ENCODE results near the gene HOPX.
"Not testable (repeated sequence)": the region's sequence is repeated elsewhere in the genome, so short reads cannot be mapped to it uniquely, and the experiment has no call there.

The HOPX gene

DNA sequence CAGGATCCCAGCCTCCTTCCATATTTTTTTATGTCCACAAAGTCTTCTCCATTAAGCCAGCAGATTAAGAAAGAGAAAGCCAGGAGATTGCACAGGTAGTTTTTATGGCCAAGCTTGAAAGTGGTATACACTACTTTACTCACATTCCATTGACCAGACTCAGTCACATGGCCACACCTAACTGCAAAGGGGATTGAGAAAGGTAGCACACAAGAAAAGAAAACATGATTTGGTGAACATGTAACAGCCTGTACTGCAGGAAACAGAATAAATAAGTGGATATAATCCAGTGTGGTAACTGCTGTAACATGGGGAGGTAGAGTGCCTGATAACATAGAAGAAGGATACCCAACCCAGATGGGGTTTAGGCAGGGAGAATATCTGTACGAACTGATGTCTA lies 43.9 kb downstream of the HOPX start:
- TF ChIP-seq MYC (IDR thresholded peaks at IDR 0.05; ENCODE audit: low read depth, low read length): no peak
- TF ChIP-seq POLR2A (IDR thresholded peaks at IDR 0.05; ENCODE audit: extremely low read depth, insufficient read length): no peak
- TF ChIP-seq, protein P1, sequence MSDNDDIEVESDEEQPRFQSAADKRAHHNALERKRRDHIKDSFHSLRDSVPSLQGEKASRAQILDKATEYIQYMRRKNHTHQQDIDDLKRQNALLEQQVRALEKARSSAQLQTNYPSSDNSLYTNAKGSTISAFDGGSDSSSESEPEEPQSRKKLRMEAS (IDR thresholded peaks at IDR 0.05; ENCODE audit: low read depth, low read length): no peak
- TF ChIP-seq, protein P2, sequence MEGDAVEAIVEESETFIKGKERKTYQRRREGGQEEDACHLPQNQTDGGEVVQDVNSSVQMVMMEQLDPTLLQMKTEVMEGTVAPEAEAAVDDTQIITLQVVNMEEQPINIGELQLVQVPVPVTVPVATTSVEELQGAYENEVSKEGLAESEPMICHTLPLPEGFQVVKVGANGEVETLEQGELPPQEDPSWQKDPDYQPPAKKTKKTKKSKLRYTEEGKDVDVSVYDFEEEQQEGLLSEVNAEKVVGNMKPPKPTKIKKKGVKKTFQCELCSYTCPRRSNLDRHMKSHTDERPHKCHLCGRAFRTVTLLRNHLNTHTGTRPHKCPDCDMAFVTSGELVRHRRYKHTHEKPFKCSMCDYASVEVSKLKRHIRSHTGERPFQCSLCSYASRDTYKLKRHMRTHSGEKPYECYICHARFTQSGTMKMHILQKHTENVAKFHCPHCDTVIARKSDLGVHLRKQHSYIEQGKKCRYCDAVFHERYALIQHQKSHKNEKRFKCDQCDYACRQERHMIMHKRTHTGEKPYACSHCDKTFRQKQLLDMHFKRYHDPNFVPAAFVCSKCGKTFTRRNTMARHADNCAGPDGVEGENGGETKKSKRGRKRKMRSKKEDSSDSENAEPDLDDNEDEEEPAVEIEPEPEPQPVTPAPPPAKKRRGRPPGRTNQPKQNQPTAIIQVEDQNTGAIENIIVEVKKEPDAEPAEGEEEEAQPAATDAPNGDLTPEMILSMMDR (IDR thresholded peaks at IDR 0.05; ENCODE audit: low read depth, low read length): no peak
- H3K4me3 ChIP-seq (ENCODE audit: low read depth, low read length): no peak overlapping the region
- no peak for DNase-seq (ENCODE audit: low read depth)

GRCh38 chr4:56634954-56635353 lies 46.1 kb downstream of the HOPX start:
- not testable (repeated sequence) for H3K4me3 ChIP-seq (ENCODE audit: low read depth, low read length); DNase-seq (ENCODE audit: low read depth)

DNA sequence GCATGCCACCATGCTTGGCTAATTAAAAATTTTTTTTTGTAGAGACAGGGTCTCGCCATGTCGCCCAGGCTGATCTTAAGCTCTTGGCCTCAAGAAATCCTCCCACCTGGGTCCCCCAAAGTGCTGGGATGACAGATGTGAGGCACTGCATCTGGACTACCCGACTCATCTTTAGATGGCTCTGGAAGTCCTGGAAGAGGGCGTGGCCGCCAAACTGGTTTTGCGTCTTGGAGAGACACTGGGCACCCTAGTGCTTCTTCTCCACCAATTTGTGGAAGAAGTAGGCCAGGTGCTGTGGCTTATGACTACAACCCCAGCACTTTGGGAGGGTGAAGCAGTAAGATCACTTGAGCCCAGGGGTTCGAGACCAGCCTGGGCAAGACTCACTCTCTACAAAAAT lies 47.6 kb downstream of the HOPX start:
- no peak overlapping the region for H3K4me3 ChIP-seq (ENCODE audit: low read depth, low read length)
- DNase-seq (ENCODE audit: low read depth): no peak
- TF ChIP-seq MYC (IDR thresholded peaks at IDR 0.05; ENCODE audit: low read depth, low read length): no peak
- TF ChIP-seq, protein P1 (IDR thresholded peaks at IDR 0.05; ENCODE audit: low read depth, low read length): no peak
- TF ChIP-seq, protein P2 (IDR thresholded peaks at IDR 0.05; ENCODE audit: low read depth, low read length): no peak
- no peak for TF ChIP-seq POLR2A (IDR thresholded peaks at IDR 0.05; ENCODE audit: extremely low read depth, insufficient read length)

DNA sequence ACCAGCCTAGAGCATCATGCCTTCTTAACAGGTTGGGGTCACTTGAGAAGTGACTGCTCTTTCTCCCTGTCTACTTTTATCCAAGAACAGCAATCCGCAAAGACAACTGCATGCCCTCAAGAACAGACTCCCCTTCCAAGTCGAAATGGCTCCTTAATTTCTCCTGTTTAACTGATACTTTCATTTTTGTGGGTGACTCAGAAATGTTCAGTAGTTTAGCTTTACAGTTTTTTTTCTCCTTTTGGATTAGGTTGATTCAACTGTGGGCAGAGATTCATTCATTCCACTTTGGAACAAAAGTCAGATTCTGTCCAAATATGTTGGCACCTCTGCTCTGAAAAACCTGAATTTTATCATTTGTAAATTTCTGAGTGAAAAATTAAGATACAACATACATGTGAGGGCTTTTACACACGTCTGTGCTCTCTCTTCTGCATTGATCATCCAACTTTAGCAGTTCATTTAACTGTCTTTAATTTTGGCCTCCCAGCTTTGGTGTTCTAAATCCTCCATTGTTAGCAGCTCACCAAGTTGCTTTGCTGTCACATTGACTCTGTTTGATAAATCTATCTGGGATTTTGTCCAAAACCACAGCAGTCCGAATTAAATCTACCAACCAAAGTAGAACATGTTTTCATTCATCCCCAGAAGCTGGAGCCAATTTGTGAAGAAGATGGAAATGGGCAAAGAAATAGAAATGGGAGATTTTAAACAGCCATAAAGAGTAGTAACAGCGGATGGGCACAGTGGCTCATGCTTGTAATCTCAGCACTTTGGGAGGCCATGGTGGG lies 50.0 kb downstream of the HOPX start:
- no peak overlapping the region for H3K4me3 ChIP-seq (ENCODE audit: low read depth, low read length)
- DNase-seq (ENCODE audit: low read depth): no peak
- no peak for TF ChIP-seq MYC (IDR thresholded peaks at IDR 0.05; ENCODE audit: low read depth, low read length)
- TF ChIP-seq, protein P1 (IDR thresholded peaks at IDR 0.05; ENCODE audit: low read depth, low read length): no peak
- TF ChIP-seq, protein P2 (IDR thresholded peaks at IDR 0.05; ENCODE audit: low read depth, low read length): no peak
- no peak for TF ChIP-seq POLR2A (IDR thresholded peaks at IDR 0.05; ENCODE audit: extremely low read depth, insufficient read length)

DNA sequence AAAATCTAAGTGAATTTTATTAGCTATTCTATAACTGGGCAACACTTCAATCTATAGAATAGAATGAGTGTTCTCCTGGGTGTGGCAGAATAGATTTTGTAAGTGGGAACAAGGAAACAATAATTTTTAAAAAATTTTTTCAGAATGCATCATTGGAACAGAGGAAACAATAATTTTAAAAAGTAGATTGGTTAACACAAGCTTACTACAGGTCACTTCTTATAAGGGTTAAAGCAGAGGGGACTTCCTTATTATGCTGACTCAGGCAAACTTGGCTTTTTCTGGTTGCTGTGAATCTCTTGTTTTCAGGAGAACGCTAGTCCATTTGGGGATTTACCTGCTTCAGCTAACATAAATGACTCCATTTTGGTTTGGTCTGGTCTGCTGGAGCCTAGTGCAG lies 52.5 kb downstream of the HOPX start:
- no peak for DNase-seq (ENCODE audit: low read depth)
- H3K4me3 ChIP-seq (ENCODE audit: low read depth, low read length): no peak overlapping the region
- TF ChIP-seq POLR2A (IDR thresholded peaks at IDR 0.05; ENCODE audit: extremely low read depth, insufficient read length) (no peak), MYC (IDR thresholded peaks at IDR 0.05; ENCODE audit: low read depth, low read length) (no peak)
- TF ChIP-seq, protein P1 (IDR thresholded peaks at IDR 0.05; ENCODE audit: low read depth, low read length): no peak
- TF ChIP-seq, protein P2 (IDR thresholded peaks at IDR 0.05; ENCODE audit: low read depth, low read length): no peak

DNA sequence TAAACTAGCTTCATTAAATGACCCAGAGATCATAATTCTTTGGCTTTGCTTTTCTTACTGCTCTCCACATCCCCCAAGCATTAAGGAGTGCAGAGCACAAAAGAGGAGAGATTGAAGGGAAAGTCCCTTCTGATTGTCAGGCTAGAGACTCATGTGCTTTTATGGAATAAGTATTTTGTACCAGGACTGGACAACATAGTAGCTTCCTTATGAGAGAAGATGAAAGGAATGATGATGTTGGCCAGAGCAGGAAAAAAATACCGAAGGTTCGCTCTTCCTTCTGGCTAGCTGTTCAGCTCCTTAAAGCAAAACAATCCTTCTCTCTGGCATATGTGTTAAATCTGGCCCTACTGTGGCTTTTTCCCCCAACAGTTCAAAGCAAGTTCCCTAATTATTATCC lies 53.1 kb downstream of the HOPX start:
- DNase-seq (ENCODE audit: low read depth): no peak
- H3K4me3 ChIP-seq (ENCODE audit: low read depth, low read length): no peak overlapping the region
- TF ChIP-seq, protein P1 (IDR thresholded peaks at IDR 0.05; ENCODE audit: low read depth, low read length): no peak
- TF ChIP-seq, protein P2 (IDR thresholded peaks at IDR 0.05; ENCODE audit: low read depth, low read length): no peak
- TF ChIP-seq POLR2A (IDR thresholded peaks at IDR 0.05; ENCODE audit: extremely low read depth, insufficient read length) (no peak), MYC (IDR thresholded peaks at IDR 0.05; ENCODE audit: low read depth, low read length) (no peak)

All from NB4 (cell line).